GM19452 (cell line): Measurements from ENCODE around the gene DVL3.
"Not testable (repeated sequence)": the region's sequence is repeated elsewhere in the genome, so short reads cannot be mapped to it uniquely, and the experiment has no call there.

Experiments
- ATAC-seq: cut with Tn5 transposase; IDR thresholded peaks from one replicate; pipeline ENCODE4 v1.9.1; 2021; ENCODE audit not compliant: unreplicated experiment

DVL3 gene

GRCh38 chr3:184154885-184155643, at the start of gene DVL3:
Gene DVL3, plus strand, starts transcription at chr3:184155377. Its CDS starts 259 bp downstream, at chr3:184155636.
- ATAC-seq, result peak; percentile 73

- ATAC-seq, result no peak
These were observed 44.9 kb upstream of the DVL3 start for GRCh38 chr3:184110316-184110725.

DNA sequence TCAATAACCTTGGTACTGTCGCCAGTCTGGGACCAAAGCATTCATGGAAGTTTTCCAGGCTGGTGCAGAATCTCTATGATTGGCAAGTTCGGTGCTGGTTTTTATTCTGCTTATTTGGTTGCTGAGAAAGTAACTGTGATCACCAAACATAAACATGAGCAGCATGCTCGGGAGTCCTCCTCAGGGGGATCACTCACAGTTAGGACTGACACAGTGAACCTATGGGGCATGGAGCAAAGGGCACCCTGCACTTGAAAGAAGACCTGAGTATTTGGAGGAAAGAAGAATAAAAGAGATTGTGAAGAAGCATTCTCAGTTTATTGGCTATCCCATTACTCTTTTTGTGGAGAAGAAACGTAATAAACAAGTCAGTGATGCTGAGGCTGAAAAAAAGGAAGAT, 39.2 kb upstream of the DVL3 start:
- ATAC-seq, result no peak

- no peak for ATAC-seq
These were observed 37.5 kb upstream of the DVL3 start for GRCh38 chr3:184117636-184118035.

- ATAC-seq, result not testable (repeated sequence)
These were observed 34.1 kb upstream of the DVL3 start for GRCh38 chr3:184121031-184121430.

DNA sequence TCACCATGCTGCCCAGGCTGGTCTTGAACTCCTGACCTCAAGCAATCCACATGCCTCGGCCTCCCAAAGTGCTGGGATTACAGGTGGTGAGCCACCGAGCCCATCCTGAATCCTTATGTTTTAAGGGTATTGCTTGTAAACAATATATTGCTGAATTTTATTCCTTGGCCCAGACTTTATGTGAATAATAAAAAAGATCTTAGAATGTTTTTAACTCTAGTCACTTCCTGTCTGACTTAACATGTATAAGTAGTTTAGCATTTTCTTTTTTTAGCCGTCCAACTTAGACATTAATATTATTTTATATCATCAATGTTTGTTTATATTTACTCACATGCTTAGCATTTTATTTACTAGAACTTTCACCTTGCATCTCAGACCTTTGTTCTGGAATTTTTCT, 29.2 kb upstream of the DVL3 start:
- ATAC-seq, result no peak

DNA sequence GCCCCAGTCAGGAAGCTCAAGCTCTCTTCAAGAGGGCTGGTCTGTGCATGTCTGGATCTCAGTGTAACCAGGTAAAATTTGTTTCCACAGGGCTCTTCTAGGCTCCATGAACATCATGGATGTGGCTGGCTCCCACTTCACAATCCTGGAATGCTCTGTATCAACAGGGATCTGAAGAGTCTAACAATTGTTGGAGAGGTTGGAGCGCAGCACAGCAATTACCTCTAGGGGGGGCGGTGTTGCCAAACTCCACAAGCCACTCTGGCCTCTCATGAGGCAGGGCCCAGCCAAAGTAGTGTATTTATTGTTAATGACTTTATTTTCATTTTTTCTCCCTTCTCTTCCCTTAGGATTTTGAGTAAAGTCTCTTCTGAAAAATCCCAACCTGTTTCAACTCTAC, 26.2 kb upstream of the DVL3 start:
- ATAC-seq, result no peak

DNA sequence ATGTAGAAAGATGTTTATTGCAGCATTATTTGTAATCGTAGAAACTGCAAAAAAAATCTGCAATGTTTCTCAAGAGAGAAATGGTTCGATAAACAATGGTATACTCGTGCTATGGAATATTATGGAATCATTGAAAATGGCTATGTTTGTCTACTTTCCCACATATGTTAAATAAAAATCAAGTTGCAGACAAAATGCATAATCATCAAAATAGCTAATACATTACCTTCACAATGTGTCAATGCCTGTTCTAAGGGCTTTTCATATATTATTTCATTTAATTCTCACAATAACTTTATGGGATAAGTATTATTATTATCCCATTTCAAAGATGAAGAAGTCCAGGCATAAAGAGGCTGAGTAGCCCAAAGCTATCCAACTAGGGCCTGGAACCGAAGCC, 22.2 kb upstream of the DVL3 start:
- ATAC-seq, result no peak

- peak; percentile 28 for ATAC-seq
These were observed 21.1 kb upstream of the DVL3 start for GRCh38 chr3:184133840-184134745.

DNA sequence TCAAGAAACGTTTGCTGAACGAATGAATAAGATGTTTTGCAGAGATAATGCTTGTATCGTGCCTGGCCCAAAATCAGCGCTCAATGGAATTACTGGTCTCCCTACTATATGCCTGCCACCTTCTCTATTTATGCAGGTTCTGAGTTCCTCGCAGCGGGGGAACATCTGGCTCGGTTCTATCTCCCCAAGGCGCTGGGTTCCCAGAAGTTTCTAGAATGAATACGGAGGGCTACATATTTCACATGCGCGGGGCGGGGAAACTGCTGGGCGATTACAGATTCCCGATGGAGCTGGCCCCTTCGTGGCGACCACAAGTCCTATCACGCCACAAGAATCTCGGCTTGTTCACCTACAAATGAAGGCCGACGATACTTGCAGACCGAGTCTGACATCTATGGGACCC, 20.4 kb upstream of the DVL3 start:
- peak; percentile 4 for ATAC-seq

DNA sequence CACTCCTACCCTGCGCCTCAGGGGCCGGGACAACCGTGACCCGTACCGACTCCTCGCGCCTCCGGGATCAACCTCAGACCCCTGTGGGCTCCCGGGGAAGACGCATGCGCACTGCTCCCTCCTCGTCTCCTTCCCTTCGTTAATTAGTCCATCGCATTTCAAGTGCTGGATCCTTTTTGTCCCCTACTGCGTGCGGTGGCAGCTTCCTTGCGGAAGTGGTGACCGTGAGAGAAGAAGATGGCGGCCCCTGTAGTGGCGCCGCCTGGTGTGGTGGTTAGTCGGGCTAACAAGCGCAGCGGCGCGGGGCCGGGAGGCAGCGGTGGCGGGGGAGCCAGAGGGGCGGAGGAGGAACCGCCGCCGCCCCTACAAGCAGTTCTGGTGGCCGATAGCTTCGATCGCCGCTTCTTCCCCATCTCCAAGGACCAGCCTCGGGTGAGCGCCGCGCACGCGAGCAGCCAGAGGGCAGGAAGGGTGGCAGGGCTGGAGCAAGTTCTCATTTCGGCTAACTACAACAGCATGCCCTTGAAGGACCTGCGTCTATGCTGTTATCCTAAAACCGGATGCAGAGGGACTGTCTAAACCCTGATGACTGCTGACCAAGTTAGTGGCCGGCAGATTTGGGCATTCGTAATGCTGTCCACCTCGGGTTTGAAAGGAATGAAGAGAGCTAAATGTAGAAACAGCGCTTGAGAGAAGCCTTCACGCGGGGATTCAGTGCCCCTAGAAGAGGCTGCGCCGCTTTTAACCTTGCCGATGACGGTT, 19.8 kb upstream of the DVL3 start, which contains the start of gene EIF2B5:
Gene EIF2B5 (plus strand): TSS at position 210 of the 762 bp plus-strand sequence. CDS start 28 bp downstream, at position 238.
- peak; percentile 86 for ATAC-seq

GRCh38 chr3:184135911-184136260, 19.3 kb upstream of the DVL3 start:
- ATAC-seq, result no peak

GRCh38 chr3:184140436-184140835, 14.7 kb upstream of the DVL3 start:
- ATAC-seq, result no peak

GRCh38 chr3:184142199-184142598, 13.0 kb upstream of the DVL3 start:
- ATAC-seq, result no peak

DNA sequence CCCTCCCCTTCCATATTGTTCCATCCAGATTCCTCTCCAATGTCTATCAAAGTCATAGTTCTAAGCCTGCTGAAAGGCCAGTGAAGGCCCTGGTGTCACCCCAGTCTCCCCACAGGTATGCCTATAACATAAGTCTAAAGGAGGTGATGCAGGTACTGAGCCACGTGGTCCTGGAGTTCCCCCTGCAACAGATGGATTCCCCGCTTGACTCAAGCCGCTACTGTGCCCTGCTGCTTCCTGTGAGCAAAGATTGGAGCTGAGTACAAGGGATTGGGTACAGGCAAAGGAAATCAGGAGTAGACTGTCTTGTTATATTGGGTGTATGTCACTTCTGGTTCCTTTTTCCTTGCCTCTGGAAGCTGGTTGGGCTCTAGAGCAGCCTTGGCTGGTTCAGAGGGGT, 11.8 kb upstream of the DVL3 start:
- ATAC-seq, result no peak

DNA sequence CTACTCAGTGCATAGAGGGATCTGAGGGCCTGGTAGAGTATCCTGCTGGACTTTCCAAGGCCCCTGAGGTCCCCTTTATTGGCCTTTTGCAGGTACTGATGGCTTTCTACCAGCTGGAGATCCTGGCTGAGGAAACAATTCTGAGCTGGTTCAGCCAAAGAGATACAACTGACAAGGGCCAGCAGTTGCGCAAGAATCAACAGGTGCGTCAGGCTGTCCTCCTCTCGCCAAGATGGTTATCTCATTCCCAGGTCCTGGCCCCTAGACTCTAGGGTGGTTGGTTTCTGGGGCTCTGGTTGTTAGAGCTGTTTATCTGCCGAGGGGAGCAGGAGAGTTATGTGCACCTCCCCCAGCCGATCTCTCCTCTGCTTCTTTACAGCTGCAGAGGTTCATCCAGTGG, 10.7 kb upstream of the DVL3 start:
- no peak for ATAC-seq

DNA sequence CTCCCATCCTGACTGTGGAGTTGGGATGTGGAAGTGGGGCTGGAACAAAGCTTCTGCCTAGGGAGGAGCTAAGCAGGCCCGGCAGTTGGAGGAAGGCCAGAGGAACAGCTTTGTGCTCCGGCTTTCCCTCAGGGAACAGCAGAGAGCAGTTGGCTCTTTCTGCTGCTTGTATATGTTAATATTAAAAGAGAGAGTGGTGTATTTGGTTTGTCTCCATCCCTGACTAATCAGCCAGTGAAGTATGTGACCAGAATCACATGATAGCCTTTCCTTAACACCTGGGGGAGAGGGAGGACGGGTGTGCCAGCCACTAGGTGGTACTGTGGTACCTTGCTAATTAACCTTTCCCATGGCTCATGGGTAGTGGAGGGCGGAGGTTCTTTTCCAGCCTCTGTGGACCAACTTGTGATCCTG, 10.1 kb upstream of the DVL3 start:
- ATAC-seq, result no peak

DNA sequence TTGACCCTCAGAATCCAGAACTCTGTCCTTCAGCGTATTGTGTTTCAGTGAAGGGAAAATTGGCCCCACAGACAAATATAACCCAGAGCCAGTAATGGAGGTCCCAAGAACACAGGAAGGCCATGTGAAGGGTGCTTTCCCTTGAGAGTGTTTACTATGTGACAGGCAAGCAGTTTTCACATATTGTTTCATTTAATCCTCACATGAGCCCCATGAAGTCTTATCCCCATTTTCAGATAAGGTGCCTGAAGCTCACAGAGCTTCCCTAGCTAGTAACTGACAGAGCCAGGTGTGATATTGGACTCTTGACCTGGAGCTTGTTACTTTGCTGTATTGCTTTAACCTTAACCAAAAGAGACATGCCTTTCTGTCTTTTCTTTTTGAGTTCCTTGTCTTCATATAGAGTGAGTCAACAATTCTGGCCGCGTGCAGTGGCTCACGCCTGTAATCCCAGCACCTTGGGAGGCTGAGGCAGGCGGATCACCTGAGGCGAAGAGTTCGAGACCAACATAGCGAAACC, 9.4 kb upstream of the DVL3 start:
- ATAC-seq, result no peak

DNA sequence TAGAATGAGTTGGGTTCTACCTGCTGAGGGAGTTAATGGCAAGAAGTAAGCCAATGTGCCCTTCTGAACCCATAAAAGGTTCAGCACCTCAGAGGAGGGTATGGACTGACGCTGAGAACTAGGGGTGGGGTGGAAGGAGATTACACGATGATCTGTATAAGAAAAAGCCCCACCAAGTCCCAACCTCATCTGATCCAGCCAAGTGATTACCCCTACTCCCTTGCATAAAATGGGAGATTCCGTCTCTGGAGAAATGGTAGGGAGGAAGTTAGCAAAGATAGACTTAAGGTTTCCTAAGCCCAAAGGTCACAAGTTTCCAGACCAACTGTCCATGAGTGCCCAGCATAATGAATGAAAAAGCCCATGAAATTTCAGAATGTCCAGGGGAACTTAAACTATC, 7.1 kb upstream of the DVL3 start:
- no peak for ATAC-seq

- ATAC-seq, result no peak
These were observed 6.1 kb upstream of the DVL3 start for GRCh38 chr3:184149123-184149522.

GRCh38 chr3:184149770-184150169, 5.4 kb upstream of the DVL3 start:
- not testable (repeated sequence) for ATAC-seq
